ENCODE results near the gene PHRF1. TPM values are rescaled to one million over a fixed set of nuclear protein-coding genes. Genes with fewer than 3 reads are reported as not detected.
"Not testable (repeated sequence)": the region's sequence is repeated elsewhere in the genome, so short reads cannot be mapped to it uniquely, and the experiment has no call there.

PHRF1 gene
- total RNA-seq, 1 experiment from 2014 or later, result 24.3 TPM

GRCh38 chr11:573146-573759 is 3.0 kb upstream of the PHRF1 start:
- no peak for DNase-seq (ENCODE audit: low read depth)

- not testable (repeated sequence) for DNase-seq (ENCODE audit: low read depth)
Measured at GRCh38 chr11:574031-574570, 2.2 kb upstream of the PHRF1 start.

- no peak for DNase-seq (ENCODE audit: low read depth)
Measured at GRCh38 chr11:574632-575312, 1.5 kb upstream of the PHRF1 start.

- DNase-seq (ENCODE audit: low read depth), result peak; percentile 66
Measured at GRCh38 chr11:575313-575995, 816 bp upstream of the PHRF1 start.

GRCh38 chr11:576811-577610 is 741 bp downstream of the PHRF1 start:
- DNase-seq (ENCODE audit: low read depth), result no peak

- no peak for DNase-seq (ENCODE audit: low read depth)
Measured at GRCh38 chr11:577611-577894, 1.3 kb downstream of the PHRF1 start.

- no peak for DNase-seq (ENCODE audit: low read depth)
Measured at GRCh38 chr11:578276-579035, 2.2 kb downstream of the PHRF1 start.

- no peak for DNase-seq (ENCODE audit: low read depth)
Measured at GRCh38 chr11:579830-580601, 3.7 kb downstream of the PHRF1 start.

- DNase-seq (ENCODE audit: low read depth), result no peak
Measured at GRCh38 chr11:581342-581741, 5.1 kb downstream of the PHRF1 start.

GRCh38 chr11:581752-582151 is 5.5 kb downstream of the PHRF1 start:
- DNase-seq (ENCODE audit: low read depth), result no peak

- no peak for DNase-seq (ENCODE audit: low read depth)
Measured at GRCh38 chr11:584287-584686, 8.0 kb downstream of the PHRF1 start.

- DNase-seq (ENCODE audit: low read depth), result no peak
Measured at GRCh38 chr11:586376-587316, 10.4 kb downstream of the PHRF1 start.

GRCh38 chr11:587546-587945 is 11.3 kb downstream of the PHRF1 start:
- no peak for DNase-seq (ENCODE audit: low read depth)

- peak; percentile 54 for DNase-seq (ENCODE audit: low read depth)
Measured at GRCh38 chr11:587978-588380, 11.7 kb downstream of the PHRF1 start.

- no peak for DNase-seq (ENCODE audit: low read depth)
Measured at GRCh38 chr11:589798-590197, 13.5 kb downstream of the PHRF1 start.

- DNase-seq (ENCODE audit: low read depth), result no peak
Measured at GRCh38 chr11:590997-591396, 14.7 kb downstream of the PHRF1 start.

- no peak for DNase-seq (ENCODE audit: low read depth)
Measured at GRCh38 chr11:592501-592900, 16.2 kb downstream of the PHRF1 start.

GRCh38 chr11:592918-593317 is 16.6 kb downstream of the PHRF1 start:
- DNase-seq (ENCODE audit: low read depth), result no peak

GRCh38 chr11:593347-593746 is 17.1 kb downstream of the PHRF1 start:
- no peak for DNase-seq (ENCODE audit: low read depth)

GRCh38 chr11:595400-595799 is 19.1 kb downstream of the PHRF1 start:
- no peak for DNase-seq (ENCODE audit: low read depth)

Data from M059J (cell line).